GM18861 (cell line): Measurements from ENCODE around the gene CCDC91.

ENCODE experiments used
- ATAC-seq: cut with Tn5 transposase; IDR thresholded peaks from one replicate; pipeline ENCODE4 v1.9.1; 2021; ENCODE audit not compliant: unreplicated experiment

Gene CCDC91

GRCh38 chr12:28574746-28575592 is 384.7 kb downstream of the CCDC91 start:
- ATAC-seq, result no peak

GRCh38 chr12:28575593-28576205 is 385.4 kb downstream of the CCDC91 start:
- ATAC-seq, result no peak

- no peak for ATAC-seq
Measured at GRCh38 chr12:28578361-28578760, 388.1 kb downstream of the CCDC91 start.

- ATAC-seq, result no peak
Measured at GRCh38 chr12:28578833-28579252, 388.6 kb downstream of the CCDC91 start.

GRCh38 chr12:28582672-28583376 is 392.6 kb downstream of the CCDC91 start:
- no peak for ATAC-seq

- no peak for ATAC-seq
Measured at GRCh38 chr12:28583701-28584261, 393.5 kb downstream of the CCDC91 start.

GRCh38 chr12:28585146-28585545 is 394.9 kb downstream of the CCDC91 start:
- ATAC-seq, result no peak

- ATAC-seq, result no peak
Measured at GRCh38 chr12:28586481-28586880, 396.2 kb downstream of the CCDC91 start.

- ATAC-seq, result no peak
Measured at GRCh38 chr12:28591831-28592230, 401.6 kb downstream of the CCDC91 start.
